Hematopoietic multipotent progenitor cell treated with erythropoietin and hydrocortisone succinate and interleukin-3 and kit ligand, for 8 days (in vitro differentiated cells): Measurements from ENCODE around the gene KIAA0232.

Experiments used
- DNase-seq: peaks from one replicate; pipeline ENCODE4 v3.0.0-alpha.2; 2015

Gene KIAA0232

DNA sequence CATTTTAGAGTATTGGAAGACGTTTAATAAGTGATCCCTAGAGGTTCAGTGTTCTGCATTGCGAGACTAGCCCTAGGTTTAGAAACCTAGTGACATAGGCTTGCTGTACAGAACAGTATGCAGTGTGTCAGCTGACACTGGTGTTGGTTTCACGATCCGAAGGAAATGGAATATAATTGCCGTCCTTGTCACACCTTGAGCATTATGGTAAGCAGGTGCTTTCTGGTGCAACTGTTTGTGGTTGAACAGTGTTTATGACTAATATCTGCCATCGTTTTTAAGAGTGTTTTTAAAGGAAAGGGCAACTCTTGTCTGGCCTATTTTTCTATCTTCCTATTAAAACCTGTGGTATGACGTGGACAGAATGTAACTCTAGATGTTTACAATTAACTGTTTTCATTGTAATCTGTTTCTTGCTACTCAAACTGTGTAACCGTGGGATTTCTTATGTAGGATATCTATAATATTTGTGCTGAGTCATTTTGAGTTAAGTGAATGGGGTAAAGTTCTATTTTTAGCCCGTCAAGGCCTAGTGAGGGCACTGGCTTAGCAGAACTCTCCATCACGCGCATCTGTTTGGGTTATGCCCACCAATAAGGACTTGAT, 73.3 kb downstream of the KIAA0232 start:
- DNase-seq = peak; percentile 62

GRCh38 chr4:6856391-6856790, 73.9 kb downstream of the KIAA0232 start:
- DNase-seq = no peak

- no peak for DNase-seq
Measured at GRCh38 chr4:6857009-6857882, 74.7 kb downstream of the KIAA0232 start.

DNA sequence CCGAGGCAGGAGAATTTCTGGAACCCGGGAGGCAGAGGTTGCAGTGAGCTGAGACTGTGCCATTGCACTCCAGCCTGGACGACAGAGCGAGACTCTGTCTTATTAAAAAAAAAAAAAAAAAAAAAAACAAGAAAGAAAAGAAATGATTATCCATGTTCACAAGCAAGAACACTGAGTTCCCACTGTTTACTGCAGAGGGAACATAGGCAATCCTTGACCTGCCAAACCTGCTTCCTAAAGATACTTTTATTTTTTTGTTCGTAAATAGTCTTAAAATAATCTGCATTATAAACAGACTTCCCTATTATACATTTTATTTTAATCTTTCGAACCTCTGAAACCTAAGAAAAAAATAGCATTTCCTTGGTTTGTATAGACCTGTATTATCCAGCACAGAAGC, 76.5 kb downstream of the KIAA0232 start:
- DNase-seq = no peak

DNA sequence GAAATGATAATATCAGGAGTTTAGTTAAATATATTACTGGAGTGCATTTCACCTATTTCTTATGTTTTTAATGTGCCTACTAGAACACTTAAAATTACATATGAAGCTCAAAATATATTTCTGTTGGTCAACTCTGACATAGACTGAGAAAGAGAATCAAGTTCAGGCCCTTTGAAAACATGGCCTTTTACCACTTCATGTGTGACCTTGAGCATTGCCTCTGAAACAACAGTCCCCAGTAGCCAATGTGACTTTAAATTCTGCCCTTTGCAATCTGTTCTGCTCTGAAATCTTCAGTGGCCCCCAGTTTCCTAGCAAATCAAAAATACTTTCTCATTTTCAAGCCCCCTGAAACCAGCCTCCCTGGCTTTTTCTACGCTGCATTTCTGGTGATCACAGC, 77.0 kb downstream of the KIAA0232 start:
- no peak for DNase-seq

GRCh38 chr4:6868386-6868785, 85.9 kb downstream of the KIAA0232 start:
- DNase-seq = no peak

- no peak for DNase-seq
Measured at GRCh38 chr4:6869944-6870343, 87.4 kb downstream of the KIAA0232 start.

DNA sequence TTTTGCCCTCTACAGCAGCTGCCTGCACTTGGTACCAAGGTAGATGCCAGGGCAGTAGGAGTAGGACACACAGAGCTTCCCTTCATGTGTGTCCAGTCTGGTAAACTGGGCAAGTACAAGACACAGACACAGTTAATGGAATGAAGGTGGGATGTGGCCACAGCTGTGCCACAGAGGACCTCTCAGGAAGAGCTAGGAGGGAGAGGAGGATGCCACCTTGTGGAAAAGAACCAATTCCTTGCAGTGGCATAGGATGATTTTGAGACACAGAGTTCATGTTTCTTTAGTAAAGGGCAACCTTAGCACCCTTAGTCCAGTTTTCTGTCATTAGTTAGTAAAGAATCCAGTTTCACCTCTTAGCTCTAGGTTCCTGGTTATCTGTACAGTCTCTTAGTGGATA, 90.8 kb downstream of the KIAA0232 start:
- peak; percentile 49 for DNase-seq

- peak; percentile 81 for DNase-seq
Measured at GRCh38 chr4:6873792-6874461, 91.4 kb downstream of the KIAA0232 start.

DNA sequence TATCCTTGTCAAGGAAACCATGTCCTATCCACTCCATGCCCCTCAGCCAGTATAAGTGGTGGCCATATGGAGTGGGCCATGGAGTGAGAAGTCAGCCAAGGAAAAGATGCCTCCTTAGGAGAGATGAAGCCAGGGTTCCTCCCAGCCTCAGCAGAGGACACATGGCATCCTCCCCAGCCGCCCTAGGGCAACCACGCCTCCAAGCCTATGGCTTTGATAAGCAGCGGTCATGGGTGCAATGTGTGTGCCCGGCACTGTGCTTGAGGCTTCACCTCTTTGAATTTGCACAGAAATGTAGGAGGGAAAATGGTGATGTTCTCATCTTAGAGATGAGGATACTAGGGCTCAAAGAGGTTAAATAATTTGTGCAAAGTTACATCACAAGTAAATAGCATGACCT, 92.5 kb downstream of the KIAA0232 start:
- DNase-seq = peak; percentile 68

- peak; percentile 58 for DNase-seq
Measured at GRCh38 chr4:6875431-6875831, 92.9 kb downstream of the KIAA0232 start.

- DNase-seq = no peak
Measured at GRCh38 chr4:6876440-6876839, 93.9 kb downstream of the KIAA0232 start.

- DNase-seq = no peak
Measured at GRCh38 chr4:6877067-6877466, 94.5 kb downstream of the KIAA0232 start.

- no peak for DNase-seq
Measured at GRCh38 chr4:6878451-6879059, 96.0 kb downstream of the KIAA0232 start.

DNA sequence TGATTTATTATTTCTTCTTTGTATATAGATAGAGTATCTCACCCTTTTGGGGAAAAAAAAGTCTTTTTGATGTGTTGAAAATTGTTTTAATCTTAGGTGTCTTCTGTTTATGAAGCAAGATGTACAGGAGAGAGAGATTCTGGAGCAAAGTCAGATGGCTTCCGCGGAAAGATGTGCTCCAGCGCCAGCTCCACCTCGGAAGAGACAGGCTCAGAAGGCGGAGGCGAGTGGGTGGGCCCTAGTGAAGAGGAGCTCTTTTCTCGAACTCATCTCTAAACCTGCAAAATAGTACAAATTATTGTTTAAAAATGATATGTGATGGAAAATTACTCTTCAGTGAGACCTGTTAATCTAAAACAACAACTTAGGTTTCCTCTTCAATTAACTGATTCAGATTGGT, 98.2 kb downstream of the KIAA0232 start:
- DNase-seq = no peak

DNA sequence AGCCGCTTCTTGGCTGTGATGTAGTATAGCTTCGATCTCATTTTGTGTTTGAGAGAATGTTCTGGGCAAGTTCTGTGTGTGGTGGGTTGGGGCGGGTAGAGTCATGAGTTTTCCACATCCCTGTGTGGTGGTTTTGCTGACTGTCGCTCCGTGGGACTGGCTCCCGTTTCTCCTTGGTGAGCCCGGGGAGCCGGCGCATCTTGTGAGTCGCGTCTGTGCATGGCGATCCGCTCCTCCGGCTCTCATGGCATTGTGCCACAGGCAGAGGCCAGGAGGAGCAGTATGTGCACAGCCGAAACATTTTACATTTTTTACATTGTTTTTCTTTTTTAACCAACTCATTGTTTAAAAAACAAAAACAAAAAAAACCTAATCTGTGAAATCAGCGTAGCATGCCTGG, 99.4 kb downstream of the KIAA0232 start:
- DNase-seq = no peak

DNA sequence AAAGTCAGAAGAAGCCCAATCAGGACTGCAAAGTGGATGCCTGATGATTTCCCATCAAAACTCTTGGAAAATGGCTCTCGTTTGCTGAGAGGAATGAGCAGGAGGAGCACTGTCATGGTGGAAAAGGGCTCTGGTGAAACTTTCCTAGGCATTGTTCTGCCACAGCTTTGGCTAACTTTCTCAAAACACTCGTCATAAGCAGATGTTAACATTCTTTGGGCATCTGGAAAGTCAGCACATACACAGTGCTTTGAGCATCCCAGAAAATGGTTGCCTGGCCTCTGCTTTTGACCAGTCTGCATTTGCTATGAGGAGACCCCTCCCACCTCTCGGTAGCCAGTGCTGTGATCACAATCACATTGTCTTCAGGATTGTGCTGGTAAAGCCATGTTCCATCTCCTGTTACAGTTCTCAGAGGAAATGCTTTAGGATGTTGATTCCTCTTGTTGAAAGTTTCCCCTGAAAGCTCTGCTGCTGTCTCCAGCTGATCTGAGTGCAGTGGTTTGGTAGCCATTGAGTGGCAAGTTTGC, 101.9 kb downstream of the KIAA0232 start:
- no peak for DNase-seq

- DNase-seq = peak; percentile 93
Measured at GRCh38 chr4:6885953-6886557, 103.5 kb downstream of the KIAA0232 start.

GRCh38 chr4:6886886-6887285, 104.4 kb downstream of the KIAA0232 start:
- DNase-seq = no peak

DNA sequence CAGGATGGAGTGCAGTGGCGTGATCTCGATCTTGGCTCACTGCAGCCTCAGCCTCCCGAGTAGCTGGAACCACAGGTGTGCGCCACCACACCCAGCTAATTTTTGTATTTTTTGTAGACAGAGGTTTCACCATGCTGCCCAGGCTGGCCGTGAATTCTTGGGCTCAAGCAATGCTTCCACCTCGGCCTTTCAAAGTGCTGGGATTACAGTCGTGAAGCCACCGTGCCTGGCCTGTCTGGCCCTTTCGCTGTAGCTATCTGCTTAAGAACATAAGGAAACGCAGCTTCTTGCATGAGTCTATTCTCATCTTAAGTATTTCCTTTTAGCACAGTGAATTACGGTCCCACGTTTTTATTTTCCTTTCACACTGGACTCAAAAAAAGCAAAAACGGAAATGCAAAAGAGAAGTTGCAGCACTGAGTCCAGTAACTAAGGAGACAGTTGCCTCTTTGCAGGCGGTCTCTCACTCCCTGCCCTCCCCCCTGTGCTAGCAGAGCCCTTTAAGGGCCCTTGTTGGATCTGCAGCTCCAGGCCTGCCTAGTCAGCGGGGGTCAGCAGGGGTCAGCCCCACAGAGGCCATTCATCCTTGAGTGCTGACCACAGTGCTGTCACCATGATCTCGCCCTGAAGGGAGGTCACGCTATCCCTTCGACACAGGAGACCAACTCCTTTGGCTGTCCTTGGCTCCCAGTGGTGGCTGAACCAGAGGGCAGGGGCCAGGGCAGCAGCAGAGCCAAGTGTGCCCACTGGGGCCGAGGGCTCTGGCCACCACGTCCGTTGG, 105.3 kb downstream of the KIAA0232 start:
- DNase-seq = no peak

GRCh38 chr4:6888506-6889071, 106.1 kb downstream of the KIAA0232 start:
- no peak for DNase-seq
